Measurements from ENCODE around the gene ZNF483.

DNA sequence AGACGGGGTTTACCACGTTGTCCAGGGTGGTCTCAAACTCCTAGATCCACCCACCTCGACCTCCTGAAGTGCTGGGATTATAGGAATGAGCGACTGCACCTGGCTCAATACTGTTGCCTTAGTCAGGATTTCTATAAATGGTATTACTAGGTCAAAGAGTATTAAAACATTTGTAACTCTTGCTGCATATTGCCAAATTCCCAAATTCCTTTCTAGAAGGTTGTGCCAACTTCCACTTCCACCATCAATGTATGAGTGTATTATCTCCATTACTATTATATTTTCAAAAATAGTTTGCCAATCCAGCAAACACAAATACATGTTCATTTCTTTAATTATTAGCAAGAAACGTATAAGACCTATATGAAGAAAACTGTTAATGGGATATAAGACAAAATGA lies 63.9 kb downstream of the ZNF483 start:
- TF ChIP-seq CTCF (IDR thresholded peaks at IDR 0.05) (no peak), REST (IDR thresholded peaks at IDR 0.05; ENCODE audit: insufficient read depth in 1 of 2, low read depth in 2 of 2, low read length in 1 of 2) (no peak)
